Measurements from ENCODE around the gene EEF2K.
A peak's percentile ranks its signal among the peaks of the same experiment; 100 is the strongest.

EEF2K gene

GRCh38 chr16:22190081-22190775, 15.8 kb upstream of the EEF2K start:
- no peak for TF ChIP-seq CTCF (IDR thresholded peaks at IDR 0.05; ENCODE audit: extremely low read depth, missing control alignments)
- peak; percentile 94 for DNase-seq (ENCODE audit: low spot score)

GRCh38 chr16:22190776-22191531, 15.1 kb upstream of the EEF2K start:
- no peak for TF ChIP-seq CTCF (IDR thresholded peaks at IDR 0.05; ENCODE audit: extremely low read depth, missing control alignments)
- peak; percentile 77 for DNase-seq (ENCODE audit: low spot score)

DNA sequence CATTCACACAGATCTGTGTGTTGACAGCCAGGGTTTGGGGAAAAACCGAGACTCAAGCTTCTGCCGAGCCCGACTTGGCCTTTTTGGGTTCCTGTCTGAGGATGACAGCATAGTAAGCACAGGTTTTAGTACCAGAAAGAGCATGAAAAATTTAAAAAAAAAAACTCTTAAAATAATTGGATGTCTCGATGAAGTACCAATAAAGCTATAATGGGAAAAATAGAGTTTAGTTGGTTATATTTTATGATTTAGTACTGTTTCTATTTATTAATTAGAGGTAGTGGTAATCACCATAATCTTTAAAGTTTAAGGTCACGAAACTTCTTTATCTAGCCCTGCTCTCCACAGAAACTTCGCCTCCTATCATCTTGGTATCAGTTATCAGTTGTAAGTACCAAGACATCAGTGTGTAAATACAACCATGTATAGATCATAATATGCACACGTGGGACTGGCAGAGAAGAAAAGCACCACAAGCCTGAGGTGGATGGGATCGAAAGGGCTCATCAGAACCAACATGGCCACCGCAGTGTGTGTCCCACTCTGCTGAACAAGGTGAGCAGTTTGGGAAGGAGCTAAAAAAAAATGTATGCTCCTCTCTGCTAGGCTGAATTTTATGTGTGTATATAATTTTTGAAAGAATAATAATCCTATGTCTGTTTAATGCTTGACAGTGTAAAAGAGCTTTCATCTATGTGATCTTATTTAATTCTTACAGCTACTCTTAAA, 14.4 kb upstream of the EEF2K start:
- TF ChIP-seq CTCF (IDR thresholded peaks at IDR 0.05; ENCODE audit: extremely low read depth, missing control alignments), result no peak
- no peak for DNase-seq (ENCODE audit: low spot score)

GRCh38 chr16:22192261-22193062, 13.6 kb upstream of the EEF2K start:
- no peak for TF ChIP-seq CTCF (IDR thresholded peaks at IDR 0.05; ENCODE audit: extremely low read depth, missing control alignments)
- peak; percentile 57 for DNase-seq (ENCODE audit: low spot score)

GRCh38 chr16:22193063-22193411, 13.0 kb upstream of the EEF2K start:
- TF ChIP-seq CTCF (IDR thresholded peaks at IDR 0.05; ENCODE audit: extremely low read depth, missing control alignments), result no peak
- DNase-seq (ENCODE audit: low spot score), result no peak

GRCh38 chr16:22194707-22195444, 11.2 kb upstream of the EEF2K start:
- no peak for TF ChIP-seq CTCF (IDR thresholded peaks at IDR 0.05; ENCODE audit: extremely low read depth, missing control alignments)
- DNase-seq (ENCODE audit: low spot score), result no peak

Data from GM20000 (cell line).